Mesendoderm (in vitro differentiated cells): ENCODE measurements around the gene COPB1.

Experiments
- DNase-seq: peaks from one replicate; pipeline ENCODE4 v3.0.0; 2013
- H2AK5ac ChIP-seq: 2 replicates; pipeline ENCODE4 v1.6.1; 2013; ENCODE audit warnings: low read length, inconsistent platforms
- H2BK120ac ChIP-seq: 2 replicates; pipeline ENCODE4 v1.6.1; 2013; ENCODE audit warnings: low read depth, mild to moderate bottlenecking, low read length, moderate library complexity, mixed read lengths
- H2BK15ac ChIP-seq: replicated peaks from 2 replicates; pipeline ENCODE4 v1.6.1; 2013; ENCODE audit warnings: low read depth, mild to moderate bottlenecking, moderate library complexity
- H2BK5ac ChIP-seq: 2 replicates; pipeline ENCODE4 v1.6.1; 2013; ENCODE audit warnings: low read length, inconsistent platforms
- H3K18ac ChIP-seq: 2 replicates; pipeline ENCODE4 v1.6.1; 2013; ENCODE audit warnings: mild to moderate bottlenecking, low read length, mixed read lengths
- H3K23ac ChIP-seq: one replicate; pipeline ENCODE4 v1.6.1; 2013; ENCODE audit warnings: low read length
- H3K27ac ChIP-seq: 2 replicates; pipeline ENCODE4 v1.5.1; 2013; ENCODE audit warnings: low read depth, mild to moderate bottlenecking, inconsistent platforms, low read length, moderate library complexity
- H3K27me3 ChIP-seq: 2 replicates; pipeline ENCODE4 v1.6.1; 2013; ENCODE audit warnings: low read length, control low read depth, mild to moderate bottlenecking, inconsistent platforms; ENCODE audit not compliant: insufficient read depth, poor library complexity
- H3K36me3 ChIP-seq: 2 replicates; pipeline ENCODE4 v1.6.1; 2013; ENCODE audit warnings: low read length, inconsistent platforms; ENCODE audit not compliant: control insufficient read depth, insufficient read depth
- H3K4ac ChIP-seq: one replicate; pipeline ENCODE4 v1.6.1; 2013; ENCODE audit warnings: low read depth, mild to moderate bottlenecking, low read length, moderate library complexity
- H3K4me1 ChIP-seq: 2 replicates; pipeline ENCODE4 v1.6.1; 2013; ENCODE audit warnings: low read depth, low read length, inconsistent platforms; ENCODE audit not compliant: control insufficient read depth
- H3K4me2 ChIP-seq: 2 replicates; pipeline ENCODE4 v1.6.1; 2013; ENCODE audit warnings: low read length
- H3K4me3 ChIP-seq: 2 replicates; pipeline ENCODE4 v1.5.1; 2013; ENCODE audit warnings: mild to moderate bottlenecking, low read length
- H3K56ac ChIP-seq: one replicate; pipeline ENCODE4 v1.6.1; 2013; ENCODE audit warnings: low read length
- H3K79me1 ChIP-seq: 2 replicates; pipeline ENCODE4 v1.6.1; 2013; ENCODE audit warnings: low read length, inconsistent platforms
- H3K79me2 ChIP-seq: 2 replicates; pipeline ENCODE4 v1.6.1; 2013; ENCODE audit warnings: mild to moderate bottlenecking, low read length; ENCODE audit not compliant: control insufficient read depth, insufficient read depth
- H3K9ac ChIP-seq: 2 replicates; pipeline ENCODE4 v1.6.1; 2013; ENCODE audit warnings: low read length, inconsistent platforms
- H4K5ac ChIP-seq: one replicate; pipeline ENCODE4 v1.6.1; 2013; ENCODE audit warnings: low read length
- H4K8ac ChIP-seq: one replicate; pipeline ENCODE4 v1.6.1; 2013; ENCODE audit warnings: low read depth, mild to moderate bottlenecking, control low read depth, low read length, moderate library complexity
- WGBS: extraction: QIAGEN DNeasy Blood & Tissue Kit; methylation state at CpG from one replicate; pipeline ENCODE4 v1.1.7; 2013; ENCODE audit warnings: low lambda C conversion rate, missing lambda C conversion rate; ENCODE audit not compliant: insufficient coverage; ENCODE audit errors: extremely low coverage; 5-methylcytosine and 5-hydroxymethylcytosine counted together

The COPB1 gene

DNA sequence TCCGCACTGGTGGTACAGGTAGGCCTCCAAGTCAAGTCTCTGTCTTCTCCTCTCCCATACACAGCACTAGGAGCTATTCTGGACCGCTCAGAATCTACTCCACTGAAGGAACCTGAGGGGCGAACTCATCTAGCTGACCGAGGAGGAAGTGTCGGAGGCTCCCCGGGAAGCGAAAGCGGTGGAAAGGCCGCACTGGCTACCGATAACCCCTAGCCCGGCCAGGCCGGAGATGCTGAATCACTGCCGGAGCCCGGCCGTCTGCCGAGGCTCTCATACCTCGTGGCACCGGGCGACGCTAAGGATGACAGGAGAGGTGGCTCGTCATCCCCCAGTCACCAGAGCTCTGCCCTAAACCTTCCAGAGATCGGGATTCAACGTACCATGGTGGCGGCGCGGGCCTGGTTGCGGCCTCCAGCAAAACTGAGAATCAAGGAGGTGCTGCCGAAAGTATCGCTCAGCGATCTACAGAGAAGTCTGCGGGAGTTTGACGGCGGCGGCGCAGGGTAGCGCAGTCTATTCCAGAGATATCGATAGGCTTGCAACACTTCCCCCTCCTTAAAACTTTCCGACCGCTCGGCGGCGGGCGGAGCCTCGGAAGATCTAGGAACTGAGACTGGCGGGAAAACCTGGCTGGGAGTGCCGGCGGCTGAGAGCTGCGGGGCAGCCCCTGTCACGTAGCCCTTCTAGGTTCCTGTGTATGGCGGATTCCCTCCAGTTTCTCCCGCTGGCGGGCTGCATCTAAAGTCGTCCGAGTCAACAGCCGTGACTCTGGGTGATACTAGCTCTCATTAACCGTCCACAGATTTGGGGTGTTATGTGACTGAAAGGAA lies 20.5 kb upstream of the COPB1 start, which contains the start of gene PSMA1:
TSS of gene PSMA1 (minus strand) at position 470 of the 830 bp plus-strand sequence. CDS start at position 383, 87 bp downstream.
- Histone ChIP-seq H2AK5ac (no peak within 1 kb of the TSS), H2BK5ac (peak within 1 kb of the TSS; percentile 84), H3K18ac (peak within 1 kb of the TSS; percentile 72), H3K27me3 (no peaks in the 10 kb centered on the region), H3K23ac (peak within 1 kb of the TSS; percentile 56), H2BK15ac (no peak within 1 kb of the TSS), H3K4me3 (peak within 1 kb of the TSS; percentile 99), H2BK120ac (peak within 1 kb of the TSS; percentile 31), H3K9ac (peak within 1 kb of the TSS; percentile 98), H3K27ac (peak within 1 kb of the TSS; percentile 87), H4K5ac (peak within 1 kb of the TSS; percentile 44), H3K4ac (peak within 1 kb of the TSS; percentile 82), H3K79me1 (peaks cover 6% of the 10 kb centered on the region), H3K79me2 (peaks cover 14% of the 10 kb centered on the region), H3K56ac (peak within 1 kb of the TSS; percentile 98), H3K36me3 (no peaks in the 10 kb centered on the region), H4K8ac (peak within 1 kb of the TSS; percentile 39), H3K4me2 (peak within 1 kb of the TSS; percentile 76), H3K4me1 (no peaks in the 10 kb centered on the region)
- WGBS = no CpG with 5 or more reads among the region's 56 CpGs
- DNase-seq = peak; percentile 99

DNA sequence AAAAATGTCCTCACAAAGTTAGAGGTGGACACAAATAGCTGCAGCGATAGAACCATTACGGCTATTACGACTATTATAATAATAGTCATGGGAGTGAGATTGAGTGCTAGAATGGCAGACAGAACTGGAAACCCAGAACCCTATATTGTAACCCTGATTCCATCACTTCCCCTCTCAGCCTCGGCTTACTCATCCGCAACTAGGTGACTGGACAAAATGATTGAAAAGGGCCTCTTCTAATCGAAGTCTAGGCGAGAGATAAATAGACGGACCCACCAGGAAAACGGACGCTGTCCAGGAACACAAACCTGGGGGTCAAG lies 19.9 kb upstream of the COPB1 start:
- peak overlapping the region; percentile 98 for H3K9ac ChIP-seq
- H2BK15ac ChIP-seq = no peak overlapping the region
- no peak for DNase-seq
- H3K4ac ChIP-seq = peak overlapping the region; percentile 20
- no peak overlapping the region for H4K8ac ChIP-seq
- H3K27me3 ChIP-seq = no peaks in the 10 kb centered on the region
- no peak overlapping the region for H2AK5ac ChIP-seq
- peak overlapping the region; percentile 87 for H3K27ac ChIP-seq
- H3K79me2 ChIP-seq = peaks cover 14% of the 10 kb centered on the region
- H4K5ac ChIP-seq = peak overlapping the region; percentile 44
- H2BK5ac ChIP-seq = peak overlapping the region; percentile 84
- peaks cover 6% of the 10 kb centered on the region for H3K79me1 ChIP-seq
- no peaks in the 10 kb centered on the region for H3K4me1 ChIP-seq
- H3K23ac ChIP-seq = peak overlapping the region; percentile 56
- no peak overlapping the region for H2BK120ac ChIP-seq
- peak overlapping the region; percentile 99 for H3K4me3 ChIP-seq
- no CpG with 5 or more reads among the region's 10 CpGs for whole genome bisulfite sequencing
- peak overlapping the region; percentile 72 for H3K18ac ChIP-seq
- H3K36me3 ChIP-seq = no peaks in the 10 kb centered on the region
- H3K56ac ChIP-seq = peak overlapping the region; percentile 98
- peak overlapping the region; percentile 76 for H3K4me2 ChIP-seq

DNA sequence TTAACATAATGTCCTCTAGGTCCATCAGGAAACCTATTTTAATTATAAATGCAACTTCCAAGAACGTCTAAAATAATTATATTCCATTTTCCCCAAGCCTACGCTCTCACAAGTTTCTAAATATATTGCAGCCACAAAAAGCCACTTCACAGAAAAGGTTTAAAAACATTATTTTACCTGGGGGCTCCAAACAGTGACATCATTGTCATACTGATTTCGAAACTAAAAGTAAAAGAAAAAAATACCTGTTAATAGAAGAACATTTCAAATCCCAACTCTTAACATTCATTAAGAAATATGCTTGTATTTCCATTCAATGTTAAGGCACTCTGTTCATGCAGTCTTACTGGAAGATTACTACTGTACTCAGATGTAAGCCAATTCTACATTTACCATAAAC lies 19.2 kb upstream of the COPB1 start:
- peak overlapping the region; percentile 98 for H3K9ac ChIP-seq
- no peak overlapping the region for H4K8ac ChIP-seq
- H3K79me2 ChIP-seq = peaks cover 14% of the 10 kb centered on the region
- no peak overlapping the region for H3K27ac ChIP-seq
- H3K4me2 ChIP-seq = peak overlapping the region; percentile 76
- peak overlapping the region; percentile 6 for H3K4me3 ChIP-seq
- H4K5ac ChIP-seq = no peak overlapping the region
- no peak overlapping the region for H2BK120ac ChIP-seq
- no peak for DNase-seq
- no peak overlapping the region for H2BK15ac ChIP-seq
- H3K79me1 ChIP-seq = peaks cover 6% of the 10 kb centered on the region
- no peaks in the 10 kb centered on the region for H3K27me3 ChIP-seq
- H3K36me3 ChIP-seq = no peaks in the 10 kb centered on the region
- no peak overlapping the region for H3K4ac ChIP-seq
- H3K18ac ChIP-seq = no peak overlapping the region
- H3K56ac ChIP-seq = peak overlapping the region; percentile 45
- H3K4me1 ChIP-seq = no peaks in the 10 kb centered on the region
- no peak overlapping the region for H2AK5ac ChIP-seq
- WGBS = 100% methylated on average over 2 of the region's 3 CpGs
- no peak overlapping the region for H2BK5ac ChIP-seq
- H3K23ac ChIP-seq = no peak overlapping the region

DNA sequence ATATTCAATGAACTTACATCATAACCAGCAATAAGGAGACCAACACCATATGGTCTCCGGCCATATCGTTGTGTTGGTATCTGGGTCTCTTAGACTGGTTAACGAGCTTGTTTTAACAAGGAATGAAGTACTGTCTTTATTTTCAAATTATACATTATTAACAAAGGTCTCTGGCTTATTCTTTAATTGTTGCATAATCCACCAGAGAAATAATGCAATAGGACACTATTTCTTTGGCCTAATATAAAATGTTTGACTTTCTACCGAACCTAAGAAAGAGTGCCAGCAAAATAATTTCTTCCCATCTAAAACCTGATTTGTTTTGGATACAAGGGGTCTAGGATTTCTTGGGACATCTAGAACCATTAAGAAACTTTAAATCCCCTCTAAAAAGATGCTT lies 14.2 kb upstream of the COPB1 start:
- Histone ChIP-seq H4K8ac (no peak overlapping the region), H2BK15ac (no peak overlapping the region), H2BK5ac (no peak overlapping the region), H3K4me2 (no peak overlapping the region), H3K4me3 (no peak overlapping the region), H2BK120ac (no peak overlapping the region), H3K4ac (no peak overlapping the region), H3K23ac (no peak overlapping the region), H4K5ac (no peak overlapping the region), H3K79me1 (peaks cover 4% of the 10 kb centered on the region), H3K9ac (no peak overlapping the region), H3K4me1 (no peaks in the 10 kb centered on the region), H3K27me3 (no peaks in the 10 kb centered on the region), H3K56ac (no peak overlapping the region), H3K36me3 (peaks cover 7% of the 10 kb centered on the region), H3K18ac (no peak overlapping the region), H3K27ac (no peak overlapping the region), H2AK5ac (no peak overlapping the region), H3K79me2 (peaks cover 5% of the 10 kb centered on the region)
- no CpG with 5 or more reads among the region's 4 CpGs for WGBS
- DNase-seq = no peak

DNA sequence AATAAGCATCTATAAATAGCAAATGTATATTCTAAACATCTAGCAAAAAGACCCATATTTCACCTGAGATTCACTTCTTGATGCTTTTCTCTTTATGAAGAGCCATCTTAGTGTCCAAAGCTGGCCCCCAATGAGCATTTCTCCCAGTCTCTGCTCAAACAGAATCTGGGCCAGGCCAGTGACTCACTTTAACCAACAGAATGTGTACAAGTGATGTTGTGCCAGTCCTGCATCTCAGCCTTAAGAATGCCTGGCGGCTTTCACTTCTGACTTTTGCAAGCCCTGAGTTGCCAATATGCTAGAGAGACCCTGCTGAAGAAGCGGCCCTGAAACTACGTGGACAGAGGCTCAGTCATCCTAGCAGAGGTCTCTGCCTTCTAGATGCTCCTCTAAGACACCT lies 6.9 kb upstream of the COPB1 start:
- Histone ChIP-seq H4K8ac (no peak overlapping the region), H3K4me2 (no peak overlapping the region), H3K9ac (no peak overlapping the region), H3K18ac (no peak overlapping the region), H3K4me3 (no peak overlapping the region), H3K79me1 (no peaks in the 10 kb centered on the region), H2BK15ac (no peak overlapping the region), H3K56ac (no peak overlapping the region), H3K79me2 (no peaks in the 10 kb centered on the region), H2BK120ac (no peak overlapping the region), H3K27me3 (no peaks in the 10 kb centered on the region), H3K4ac (no peak overlapping the region), H3K23ac (no peak overlapping the region), H3K27ac (no peak overlapping the region), H4K5ac (no peak overlapping the region), H3K4me1 (no peaks in the 10 kb centered on the region), H2AK5ac (no peak overlapping the region), H3K36me3 (peaks cover 7% of the 10 kb centered on the region), H2BK5ac (no peak overlapping the region)
- WGBS = no CpG with 5 or more reads among the region's 3 CpGs
- no peak for DNase-seq
